NCI-H748 treated with DMSO at 0.1 percent for 48 hours (cell line): ENCODE results near the gene ELFN1.

Experiments
- DNase-seq: peaks from one replicate; lab custom pipeline; 2025; lab: John Stamatoyannopoulos, UW

Gene ELFN1

GRCh38 chr7:1725766-1726630 is 55.9 kb downstream of the ELFN1 start:
- DNase-seq: no peak

GRCh38 chr7:1727079-1727478 is 57.0 kb downstream of the ELFN1 start:
- no peak for DNase-seq

- no peak for DNase-seq
Observed at GRCh38 chr7:1727812-1728570, 57.9 kb downstream of the ELFN1 start.

- no peak for DNase-seq
Observed at GRCh38 chr7:1729183-1729582, 59.1 kb downstream of the ELFN1 start.

GRCh38 chr7:1729773-1730172 is 59.7 kb downstream of the ELFN1 start:
- no peak for DNase-seq

- no peak for DNase-seq
Observed at GRCh38 chr7:1732072-1732471, 62.0 kb downstream of the ELFN1 start.

GRCh38 chr7:1732645-1733044 is 62.6 kb downstream of the ELFN1 start:
- no peak for DNase-seq

GRCh38 chr7:1733206-1733907 is 63.3 kb downstream of the ELFN1 start:
- DNase-seq: no peak

- DNase-seq: no peak
Observed at GRCh38 chr7:1733908-1734730, 64.0 kb downstream of the ELFN1 start.

- DNase-seq: no peak
Observed at GRCh38 chr7:1735262-1735661, 65.2 kb downstream of the ELFN1 start.

- no peak for DNase-seq
Observed at GRCh38 chr7:1735806-1736483, 65.9 kb downstream of the ELFN1 start.

GRCh38 chr7:1736484-1736817 is 66.4 kb downstream of the ELFN1 start:
- DNase-seq: no peak

- DNase-seq: no peak
Observed at GRCh38 chr7:1736830-1737229, 66.8 kb downstream of the ELFN1 start.

- no peak for DNase-seq
Observed at GRCh38 chr7:1737523-1737922, 67.4 kb downstream of the ELFN1 start.

- no peak for DNase-seq
Observed at GRCh38 chr7:1737956-1738355, 67.9 kb downstream of the ELFN1 start.

- no peak for DNase-seq
Observed at GRCh38 chr7:1738511-1738910, 68.4 kb downstream of the ELFN1 start.

- DNase-seq: no peak
Observed at GRCh38 chr7:1738956-1739355, 68.9 kb downstream of the ELFN1 start.

- no peak for DNase-seq
Observed at GRCh38 chr7:1739593-1739992, 69.5 kb downstream of the ELFN1 start.

GRCh38 chr7:1740214-1740613 is 70.1 kb downstream of the ELFN1 start:
- no peak for DNase-seq

- no peak for DNase-seq
Observed at GRCh38 chr7:1741246-1741645, 71.2 kb downstream of the ELFN1 start.
